Measurements from ENCODE around the gene PTPRN2. TPM values are rescaled to one million over a fixed set of nuclear protein-coding genes. Genes with fewer than 3 reads are reported as not detected.

The PTPRN2 gene
- total and polyA plus RNA-seq, 2 of the 8 experiments (the other 6 are each of a cell fraction or from before 2014, with no cell fraction given) = 2.6 to 4.5 TPM

- Histone ChIP-seq H2BK12ac (ENCODE audit: low read depth, low read length) (peak overlapping the region; percentile 84), H2BK5ac (ENCODE audit: low read depth, low read length) (no peak overlapping the region), H2AFZ (ENCODE audit: low read length) (no peak overlapping the region), H3K9me3 (ENCODE audit: insufficient read depth in 2 of 2, low read depth in 1 of 2, low read length in 1 of 2) (peaks cover 15 to 29% of the 10 kb centered on the region in 2 experiments), H3K4me2 (ENCODE audit: insufficient read depth in 1 of 2, low read depth in 2 of 2, low read length in 2 of 2) (no peak overlapping the region), H3K56ac (replicated peaks; ENCODE audit: insufficient read length, low read depth, low read length) (no peak overlapping the region), H3K4ac (replicated peaks; ENCODE audit: insufficient read length, low read depth, low read length) (no peak overlapping the region), H4K20me1 (replicated peaks in 1 of 2; ENCODE audit: control insufficient read depth in 1 of 2, insufficient read depth in 2 of 2, low read length in 2 of 2) (no peaks in the 10 kb centered on the region), H2BK20ac (ENCODE audit: low read length) (no peak overlapping the region), H3K18ac (ENCODE audit: extremely low read depth, low read length) (no peak overlapping the region; the same call in 1 of the 2 replicates), H3K27me3 (replicated peaks in 1 of 4; ENCODE audit: control insufficient read depth in 3 of 4, extremely low read depth in 1 of 4, insufficient read depth in 3 of 4, low read length in 3 of 4) (no peaks in the 10 kb centered on the region), H3K9ac (replicated peaks in 1 of 4; ENCODE audit: extremely low read depth in 1 of 4, low read depth in 3 of 4, low read length in 3 of 4) (no peak overlapping the region), H3K27ac (ENCODE audit: low read depth, low read length) (no peak overlapping the region), H4K8ac (ENCODE audit: extremely low read depth, insufficient read depth, low read length) (peak overlapping the region; percentile 37; the same call in 1 of the 2 replicates), H4K5ac (ENCODE audit: insufficient read length, low read depth, low read length) (peak overlapping the region; percentile 35), H3K23me2 (ENCODE audit: low read depth, low read length) (peaks cover 3% of the 10 kb centered on the region; the same call in 1 of the 2 replicates), H3K4me1 (replicated peaks in 1 of 4; ENCODE audit: control insufficient read depth in 3 of 4, insufficient read depth in 4 of 4, low read length in 3 of 4) (peaks cover 1 to 11% (median 8%) of the 10 kb centered on the region in 4 experiments; a peak in 4 of 7 replicates), H2AK5ac (ENCODE audit: low read depth, low read length) (no peak overlapping the region), H3K36me3 (ENCODE audit: control insufficient read depth in 2 of 4, insufficient read depth in 4 of 4, low read length in 3 of 4) (peaks cover 0 to 2% (median 0%) of the 10 kb centered on the region in 4 experiments; a peak in 1 of 8 replicates), H2BK120ac (replicated peaks; ENCODE audit: low read depth, low read length) (peak overlapping the region; percentile 28), H4K91ac (replicated peaks; ENCODE audit: insufficient read length, low read length) (peak overlapping the region; percentile 52), H3K79me1 (ENCODE audit: low read depth, low read length) (no peaks in the 10 kb centered on the region), H3K14ac (ENCODE audit: insufficient read length) (no peak overlapping the region), H3K4me3 (ENCODE audit: extremely low read depth in 1 of 4, insufficient read depth in 2 of 4, low read depth in 3 of 4, low read length in 4 of 4) (no peak overlapping the region), H3K23ac (ENCODE audit: insufficient read length) (no peak overlapping the region), H3K79me2 (ENCODE audit: control insufficient read depth in 1 of 2, insufficient read depth in 2 of 2, low read length in 2 of 2) (no peaks in the 10 kb centered on the region), H2BK15ac (ENCODE audit: low read length) (peak overlapping the region; percentile 49; the same call in 1 of the 2 replicates)
- FAIRE-seq (no peak), DNase-seq (ENCODE audit: low read depth in 1 of 2, low spot score in 2 of 2) (peak in 1 of 2 experiments; percentile 41)
- ChIA-PET POLR2A (ENCODE audit: partially characterized antibody) (interaction anchor here (0.9 kb wide), 1 partner anchor 15 kb away, joined by 3 read pairs; no protein-coding TSS in a partner anchor), CTCF (ENCODE audit: partially characterized antibody) (interaction anchor here (0.6 kb wide), 1 partner anchor 234 kb away, joined by 3 read pairs; no protein-coding TSS in a partner anchor)
- 92% methylated on average over 14 of the region's 14 CpGs; no CpG with 5 or more reads in 1 of the 2 experiments for WGBS, 2 experiments (ENCODE audit: extremely low coverage in 1 of 2, insufficient coverage in 1 of 2, insufficient read length in 1 of 2, insufficient replicate concordance in 2 of 2, low coverage in 1 of 2, low lambda C conversion rate in 2 of 2, missing lambda C conversion rate in 1 of 2)
- TF ChIP-seq SIN3A (conservative IDR thresholded peaks at IDR 0.05 in 1 of 2, IDR thresholded peaks at IDR 0.05 in 1 of 2; ENCODE audit: low read depth in 1 of 2, low read length in 2 of 2) (no peak), CEBPB (IDR thresholded peaks at IDR 0.05; ENCODE audit: low read depth, low read length) (no peak), TAF1 (IDR thresholded peaks at IDR 0.05; ENCODE audit: low read depth, low read length) (no peak), PHF8 (conservative IDR thresholded peaks at IDR 0.05; ENCODE audit: low read depth, low read length) (no peak), ZNF274 (IDR thresholded peaks at IDR 0.05; ENCODE audit: borderline replicate concordance, extremely low read depth, low read length) (no peak), JUND (IDR thresholded peaks at IDR 0.05; ENCODE audit: low read length) (no peak), GABPA (IDR thresholded peaks at IDR 0.05; ENCODE audit: borderline replicate concordance, insufficient read depth, low read length) (no peak), KDM5A (IDR thresholded peaks at IDR 0.05; ENCODE audit: low read length) (no peak)
Observed at GRCh38 chr7:158302274-158303070, 285.2 kb downstream of the PTPRN2 start.

Measured in H1 (cell line).